ENCODE results near the gene IMMP2L. TPM values are rescaled to one million over a fixed set of nuclear protein-coding genes. Genes with fewer than 3 reads are reported as not detected.

Gene IMMP2L
- total RNA-seq, 4 donors from 2014 or later = 12.0 to 22.2 (median 17.5) TPM

- no peaks in the 10 kb centered on the region for H3K27me3 ChIP-seq
- H3K36me3 ChIP-seq = no peaks in the 10 kb centered on the region
- TF ChIP-seq, protein P1, sequence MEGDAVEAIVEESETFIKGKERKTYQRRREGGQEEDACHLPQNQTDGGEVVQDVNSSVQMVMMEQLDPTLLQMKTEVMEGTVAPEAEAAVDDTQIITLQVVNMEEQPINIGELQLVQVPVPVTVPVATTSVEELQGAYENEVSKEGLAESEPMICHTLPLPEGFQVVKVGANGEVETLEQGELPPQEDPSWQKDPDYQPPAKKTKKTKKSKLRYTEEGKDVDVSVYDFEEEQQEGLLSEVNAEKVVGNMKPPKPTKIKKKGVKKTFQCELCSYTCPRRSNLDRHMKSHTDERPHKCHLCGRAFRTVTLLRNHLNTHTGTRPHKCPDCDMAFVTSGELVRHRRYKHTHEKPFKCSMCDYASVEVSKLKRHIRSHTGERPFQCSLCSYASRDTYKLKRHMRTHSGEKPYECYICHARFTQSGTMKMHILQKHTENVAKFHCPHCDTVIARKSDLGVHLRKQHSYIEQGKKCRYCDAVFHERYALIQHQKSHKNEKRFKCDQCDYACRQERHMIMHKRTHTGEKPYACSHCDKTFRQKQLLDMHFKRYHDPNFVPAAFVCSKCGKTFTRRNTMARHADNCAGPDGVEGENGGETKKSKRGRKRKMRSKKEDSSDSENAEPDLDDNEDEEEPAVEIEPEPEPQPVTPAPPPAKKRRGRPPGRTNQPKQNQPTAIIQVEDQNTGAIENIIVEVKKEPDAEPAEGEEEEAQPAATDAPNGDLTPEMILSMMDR (IDR thresholded peaks at IDR 0.05) = no peak
- TF ChIP-seq POLR2A (IDR thresholded peaks at IDR 0.05; ENCODE audit: low read depth) (no peak), POLR2AphosphoS5 (IDR thresholded peaks at IDR 0.05) (no peak), EP300 (IDR thresholded peaks at IDR 0.05) (no peak)
- no peak overlapping the region for H3K4me3 ChIP-seq
- peaks cover 0 to 7% (median 0%) of the 10 kb centered on the region in 4 donors for H3K4me1 ChIP-seq
- DNase-seq (ENCODE audit: extremely low spot score) = no peak
- H3K9me3 ChIP-seq = no peaks in the 10 kb centered on the region
- H3K27ac ChIP-seq (replicated peaks in 1 of 4) = no peak overlapping the region
- 83% methylated on average over 3 of the region's 3 CpGs for WGBS
- intact Hi-C loops (cut with DNase I) = no loop called here
Observed at GRCh38 chr7:110888641-110889040, 673.7 kb downstream of the IMMP2L start.

DNA sequence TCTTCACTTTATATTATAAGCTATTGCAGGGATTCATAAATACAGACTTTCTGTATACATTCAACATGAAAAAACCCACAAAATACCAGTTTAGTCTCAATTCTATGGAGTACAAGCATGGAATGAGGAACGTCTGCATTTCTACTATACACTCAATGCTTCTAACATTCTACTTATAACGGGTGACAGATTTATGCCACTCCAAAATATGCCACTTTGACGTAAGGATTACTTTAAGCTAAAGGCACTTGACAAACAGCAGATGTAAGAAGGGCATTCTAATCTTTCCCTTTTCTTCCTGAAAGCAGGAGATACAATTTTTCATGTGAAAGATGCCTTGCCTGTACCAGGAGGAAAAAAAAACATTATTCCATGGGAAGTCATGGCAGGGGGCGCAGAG lies 676.8 kb downstream of the IMMP2L start:
- WGBS = 88% methylated on average over 4 of the region's 4 CpGs
- H3K36me3 ChIP-seq = no peaks in the 10 kb centered on the region
- intact Hi-C loops (cut with DNase I) = no loop called here
- H3K9me3 ChIP-seq = no peaks in the 10 kb centered on the region
- H3K4me3 ChIP-seq = no peak overlapping the region
- H3K27me3 ChIP-seq = no peaks in the 10 kb centered on the region
- TF ChIP-seq, protein P1 (IDR thresholded peaks at IDR 0.05) = no peak
- no peak for TF ChIP-seq POLR2AphosphoS5 (IDR thresholded peaks at IDR 0.05)
- TF ChIP-seq EP300 (IDR thresholded peaks at IDR 0.05) = no peak
- no peak for TF ChIP-seq POLR2A (IDR thresholded peaks at IDR 0.05; ENCODE audit: low read depth)
- H3K27ac ChIP-seq (replicated peaks in 1 of 4) = no peak overlapping the region
- peaks cover 0 to 7% (median 0%) of the 10 kb centered on the region in 4 donors for H3K4me1 ChIP-seq
- DNase-seq (ENCODE audit: extremely low spot score) = no peak

GRCh38 chr7:110881721-110882120 lies 680.6 kb downstream of the IMMP2L start:
- Histone ChIP-seq H3K4me3 (no peak overlapping the region), H3K36me3 (no peaks in the 10 kb centered on the region), H3K9me3 (no peaks in the 10 kb centered on the region), H3K4me1 (peaks cover 0 to 6% (median 0%) of the 10 kb centered on the region in 4 donors), H3K27me3 (no peaks in the 10 kb centered on the region), H3K27ac (replicated peaks in 1 of 4) (no peak overlapping the region)
- 90% methylated on average over 2 of the region's 2 CpGs for WGBS
- no peak for DNase-seq (ENCODE audit: extremely low spot score)
- no peak for TF ChIP-seq POLR2AphosphoS5 (IDR thresholded peaks at IDR 0.05)
- no peak for TF ChIP-seq EP300 (IDR thresholded peaks at IDR 0.05)
- no peak for TF ChIP-seq POLR2A (IDR thresholded peaks at IDR 0.05; ENCODE audit: low read depth)
- TF ChIP-seq, protein P1 (IDR thresholded peaks at IDR 0.05) = no peak
- intact Hi-C loops (cut with DNase I) = no loop called here

DNA sequence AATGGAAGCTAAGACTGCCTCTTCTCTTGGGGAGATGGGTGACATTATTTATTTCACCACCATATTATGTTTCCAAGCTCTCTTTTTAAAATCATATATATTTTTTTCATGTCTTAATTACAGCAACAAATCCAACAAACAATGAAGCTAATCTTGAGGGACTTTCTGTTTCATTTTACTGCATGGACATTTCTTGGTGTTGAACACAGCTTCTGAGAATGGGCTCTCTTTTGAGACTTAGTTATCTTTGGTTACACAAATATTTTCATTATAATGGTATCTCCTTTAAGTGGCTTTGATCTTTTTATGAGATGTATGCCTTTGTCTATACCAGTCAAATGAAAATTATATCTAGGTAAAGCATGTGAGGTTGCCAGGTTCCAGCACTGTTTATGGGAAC lies 681.3 kb downstream of the IMMP2L start:
- TF ChIP-seq POLR2A (IDR thresholded peaks at IDR 0.05; ENCODE audit: low read depth) = no peak
- TF ChIP-seq POLR2AphosphoS5 (IDR thresholded peaks at IDR 0.05) = no peak
- TF ChIP-seq, protein P1 (IDR thresholded peaks at IDR 0.05) = no peak
- TF ChIP-seq EP300 (IDR thresholded peaks at IDR 0.05) = no peak
- H3K27ac ChIP-seq (replicated peaks in 1 of 4) = no peak overlapping the region
- H3K4me3 ChIP-seq = no peak overlapping the region
- peaks cover 0 to 6% (median 0%) of the 10 kb centered on the region in 4 donors for H3K4me1 ChIP-seq
- no peaks in the 10 kb centered on the region for H3K9me3 ChIP-seq
- DNase-seq (ENCODE audit: extremely low spot score) = no peak
- no peaks in the 10 kb centered on the region for H3K36me3 ChIP-seq
- intact Hi-C loops (cut with DNase I) = no loop called here
- no peaks in the 10 kb centered on the region for H3K27me3 ChIP-seq

DNA sequence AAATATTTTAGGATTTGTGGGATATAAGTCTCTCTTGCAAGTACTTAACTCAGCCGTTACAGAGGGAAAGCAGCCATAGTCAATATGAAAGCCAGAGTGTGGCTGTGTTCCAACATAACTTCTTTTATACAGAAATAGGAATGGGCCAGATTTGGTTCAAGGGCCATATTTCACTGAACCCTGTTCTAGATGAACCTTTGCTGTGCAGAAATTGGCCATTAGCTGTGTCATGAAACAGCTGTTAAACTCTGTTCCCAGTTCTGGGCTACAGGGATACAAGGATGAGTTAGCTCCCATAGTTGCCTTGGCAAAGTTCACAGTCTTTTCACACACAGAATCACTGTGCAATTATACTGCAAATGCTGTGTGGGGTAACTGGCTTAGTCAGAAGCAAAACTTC lies 685.3 kb downstream of the IMMP2L start:
- no peak overlapping the region for H3K4me3 ChIP-seq
- no peaks in the 10 kb centered on the region for H3K27me3 ChIP-seq
- TF ChIP-seq POLR2A (IDR thresholded peaks at IDR 0.05; ENCODE audit: low read depth) (no peak), POLR2AphosphoS5 (IDR thresholded peaks at IDR 0.05) (no peak), EP300 (IDR thresholded peaks at IDR 0.05) (no peak)
- TF ChIP-seq, protein P1 (IDR thresholded peaks at IDR 0.05) = no peak
- 65% methylated on average over 1 of the region's 1 CpG for WGBS
- H3K4me1 ChIP-seq = peaks cover 0 to 6% (median 0%) of the 10 kb centered on the region in 4 donors
- H3K27ac ChIP-seq (replicated peaks in 1 of 4) = no peak overlapping the region
- H3K9me3 ChIP-seq = no peaks in the 10 kb centered on the region
- no peak for DNase-seq (ENCODE audit: extremely low spot score)
- H3K36me3 ChIP-seq = no peaks in the 10 kb centered on the region
- intact Hi-C loops (cut with DNase I) = no loop called here

Measured in esophagus muscularis mucosa (tissue), 4 donors.